Smooth muscle cell (in vitro differentiated cells): ENCODE results near the gene SGPL1. TPM values are rescaled to one million over a fixed set of nuclear protein-coding genes. Genes with fewer than 3 reads are reported as not detected.

Source experiments
- DNase-seq: peaks from one replicate; lab custom pipeline; 2025; ENCODE audit not compliant: unreplicated experiment; lab: John Stamatoyannopoulos, UW
- H2AFZ ChIP-seq: fragments of 200-600 bp; sonication (generic); 2 replicates; pipeline ENCODE4 v1.6.0; 2016; ENCODE audit warnings: antibody characterized with exemption, low read depth, mild to moderate bottlenecking
- H3F3A ChIP-seq: fragments of 200-600 bp; sonication (generic); 2 replicates; pipeline ENCODE4 v1.6.0; 2017; ENCODE audit warnings: antibody characterized with exemption, low read depth
- H3K27ac ChIP-seq: fragments of 200-600 bp; sonication (generic); 2 replicates; pipeline ENCODE4 v1.5.1; 2016; ENCODE audit warnings: low read depth, mild to moderate bottlenecking
- H3K27me3 ChIP-seq: fragments of 200-600 bp; sonication (generic); 2 replicates; pipeline ENCODE4 v1.6.1; 2016; ENCODE audit warnings: low read depth, mild to moderate bottlenecking
- H3K36me3 ChIP-seq: fragments of 200-600 bp; sonication (generic); 2 replicates; pipeline ENCODE4 v1.5.1; 2016; ENCODE audit warnings: low read depth
- H3K4me1 ChIP-seq: fragments of 200-600 bp; sonication (generic); 2 replicates; pipeline ENCODE4 v1.5.1; 2016; ENCODE audit warnings: low read depth
- H3K4me2 ChIP-seq: fragments of 200-600 bp; sonication (generic); 2 replicates; pipeline ENCODE4 v1.6.0; 2016; ENCODE audit warnings: mild to moderate bottlenecking
- H3K4me3 ChIP-seq: fragments of 200-600 bp; sonication (generic); 2 replicates; pipeline ENCODE4 v1.5.1; 2016; ENCODE audit warnings: mild to moderate bottlenecking
- H3K79me2 ChIP-seq: fragments of 200-600 bp; sonication (generic); 2 replicates; pipeline ENCODE4 v1.6.0; 2016; ENCODE audit warnings: low read depth, mild to moderate bottlenecking
- H3K9ac ChIP-seq: fragments of 200-600 bp; sonication (generic); 2 replicates; pipeline ENCODE4 v1.6.0; 2016; ENCODE audit warnings: low read depth
- H3K9me3 ChIP-seq: fragments of 200-600 bp; sonication (generic); replicated peaks from 2 replicates; pipeline ENCODE4 v1.5.1; 2016; ENCODE audit warnings: low read depth
- H4K20me1 ChIP-seq: fragments of 200-600 bp; sonication (generic); 2 replicates; pipeline ENCODE4 v1.6.0; 2016; ENCODE audit warnings: low read depth
- WGBS: methylation state at CpG from one replicate; pipeline ENCODE4 v1.1.7; 2016; ENCODE audit warnings: low lambda C conversion rate; 5-methylcytosine and 5-hydroxymethylcytosine counted together
- polyA plus RNA-seq: library from polyadenylated mRNA; unstranded; fragments of >200 nt; fragmentation: Nextera tagmentation; extraction: Ambion mirVana; gene quantifications from 2 replicates; pipeline ENCODE4 v1.2.1, GENCODE V29; 2016
- total RNA-seq: library from RNA; depleted of rRNA; stranded (reverse); fragments of >200 nt; gene quantifications from 2 replicates; pipeline ENCODE4 v1.2.3, GENCODE V29; 2014
- TF ChIP-seq, protein P1 (sequence below): fragments of 200-600 bp; sonication (generic); IDR thresholded peaks from 2 replicates; pipeline ENCODE4 v1.5.1; 2017; ENCODE audit warnings: borderline replicate concordance, mild to moderate bottlenecking, antibody characterized with exemption; ENCODE audit not compliant: insufficient read depth, poor library complexity, severe bottlenecking

SGPL1 gene
- total and polyA plus RNA-seq, 2 experiments from 2014 or later, result 20.0 to 41.1 TPM

DNA sequence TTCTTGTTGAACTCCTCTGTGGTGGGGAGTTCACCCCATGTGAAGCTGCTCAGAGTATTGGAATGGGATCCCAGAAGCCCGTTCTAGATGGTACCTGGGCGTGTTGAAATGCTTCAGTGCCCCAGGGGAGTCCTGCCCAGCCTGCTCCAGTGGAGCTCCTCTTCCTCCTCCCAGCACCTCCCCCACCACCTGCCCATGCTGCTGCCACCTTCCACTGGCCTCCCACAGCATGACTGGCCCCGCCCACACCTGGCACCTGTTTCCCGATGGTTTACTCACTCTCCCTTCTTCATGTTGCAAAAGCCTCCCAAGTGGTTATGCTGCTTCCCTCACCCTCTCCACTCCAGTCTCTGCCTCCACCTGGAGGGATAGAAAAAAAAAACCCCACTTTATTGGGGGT is 104.8 kb downstream of the SGPL1 start:
- Histone ChIP-seq H3K79me2 (no peaks in the 10 kb centered on the region), H3K4me3 (no peak overlapping the region), H3K9me3 (no peaks in the 10 kb centered on the region), H3K27me3 (peaks cover 55% of the 10 kb centered on the region), H3K4me2 (no peak overlapping the region), H3K4me1 (no peaks in the 10 kb centered on the region), H3K9ac (no peak overlapping the region), H3F3A (no peaks in the 10 kb centered on the region), H3K36me3 (no peaks in the 10 kb centered on the region), H2AFZ (no peak overlapping the region), H3K27ac (no peak overlapping the region), H4K20me1 (no peaks in the 10 kb centered on the region)
- DNase-seq, result no peak
- TF ChIP-seq, protein P1, sequence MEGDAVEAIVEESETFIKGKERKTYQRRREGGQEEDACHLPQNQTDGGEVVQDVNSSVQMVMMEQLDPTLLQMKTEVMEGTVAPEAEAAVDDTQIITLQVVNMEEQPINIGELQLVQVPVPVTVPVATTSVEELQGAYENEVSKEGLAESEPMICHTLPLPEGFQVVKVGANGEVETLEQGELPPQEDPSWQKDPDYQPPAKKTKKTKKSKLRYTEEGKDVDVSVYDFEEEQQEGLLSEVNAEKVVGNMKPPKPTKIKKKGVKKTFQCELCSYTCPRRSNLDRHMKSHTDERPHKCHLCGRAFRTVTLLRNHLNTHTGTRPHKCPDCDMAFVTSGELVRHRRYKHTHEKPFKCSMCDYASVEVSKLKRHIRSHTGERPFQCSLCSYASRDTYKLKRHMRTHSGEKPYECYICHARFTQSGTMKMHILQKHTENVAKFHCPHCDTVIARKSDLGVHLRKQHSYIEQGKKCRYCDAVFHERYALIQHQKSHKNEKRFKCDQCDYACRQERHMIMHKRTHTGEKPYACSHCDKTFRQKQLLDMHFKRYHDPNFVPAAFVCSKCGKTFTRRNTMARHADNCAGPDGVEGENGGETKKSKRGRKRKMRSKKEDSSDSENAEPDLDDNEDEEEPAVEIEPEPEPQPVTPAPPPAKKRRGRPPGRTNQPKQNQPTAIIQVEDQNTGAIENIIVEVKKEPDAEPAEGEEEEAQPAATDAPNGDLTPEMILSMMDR, result no peak
- WGBS, result 64% methylated on average over 4 of the region's 4 CpGs

DNA sequence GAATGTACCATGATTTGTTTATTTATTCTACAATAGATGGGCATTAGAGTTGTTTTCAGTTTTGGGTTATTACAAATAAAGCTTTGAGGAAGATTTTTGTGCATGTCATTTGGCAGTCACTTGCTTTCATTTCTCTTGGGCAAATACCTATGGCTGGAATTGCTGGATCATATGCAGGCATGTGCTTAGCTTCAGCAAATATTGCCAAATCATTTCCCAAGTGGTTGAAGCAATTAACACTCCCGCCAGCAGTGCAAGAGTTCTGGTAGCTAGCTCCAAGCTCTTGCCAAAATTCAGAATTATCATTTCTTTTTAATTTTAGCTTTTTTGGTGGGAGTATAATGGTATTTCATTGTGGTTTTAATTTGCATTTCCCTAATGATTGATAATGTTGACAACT is 105.5 kb downstream of the SGPL1 start:
- no peaks in the 10 kb centered on the region for H3K79me2 ChIP-seq
- H3K4me2 ChIP-seq, result no peak overlapping the region
- peaks cover 47% of the 10 kb centered on the region for H3K27me3 ChIP-seq
- H3K9me3 ChIP-seq, result no peaks in the 10 kb centered on the region
- WGBS, result 90% methylated on average over 1 of the region's 1 CpG
- no peak overlapping the region for H2AFZ ChIP-seq
- no peaks in the 10 kb centered on the region for H3F3A ChIP-seq
- no peaks in the 10 kb centered on the region for H3K36me3 ChIP-seq
- TF ChIP-seq, protein P1, result no peak
- no peak for DNase-seq
- no peak overlapping the region for H3K9ac ChIP-seq
- no peak overlapping the region for H3K27ac ChIP-seq
- no peak overlapping the region for H3K4me3 ChIP-seq
- H3K4me1 ChIP-seq, result no peaks in the 10 kb centered on the region
- no peaks in the 10 kb centered on the region for H4K20me1 ChIP-seq

DNA sequence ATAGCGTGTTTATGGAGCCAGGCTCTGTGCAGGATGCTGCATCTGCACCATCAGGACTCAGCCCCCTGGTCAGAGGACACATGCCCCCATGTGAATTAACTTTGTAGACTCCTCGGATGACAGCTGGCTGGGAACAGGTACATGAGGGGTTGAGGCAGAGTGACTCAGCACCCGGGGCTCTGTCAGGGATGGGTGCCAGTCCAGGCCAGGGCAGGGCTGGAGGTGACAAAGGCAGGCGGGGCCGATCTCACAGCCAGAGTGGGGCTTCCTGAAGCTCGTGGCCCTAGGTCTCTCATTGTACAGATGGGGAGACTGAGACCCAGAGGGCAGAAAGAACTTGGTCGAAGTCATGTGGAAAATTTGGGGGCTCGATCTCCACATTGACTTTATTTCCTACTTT is 107.9 kb downstream of the SGPL1 start:
- no peaks in the 10 kb centered on the region for H3K4me1 ChIP-seq
- no peaks in the 10 kb centered on the region for H3K36me3 ChIP-seq
- WGBS, result 90% methylated on average over 8 of the region's 8 CpGs
- H3K4me3 ChIP-seq, result no peak overlapping the region
- no peak for DNase-seq
- H3K27me3 ChIP-seq, result peaks cover 26% of the 10 kb centered on the region
- no peak overlapping the region for H3K27ac ChIP-seq
- no peak overlapping the region for H2AFZ ChIP-seq
- TF ChIP-seq, protein P1, result no peak
- H3K9me3 ChIP-seq, result no peaks in the 10 kb centered on the region
- H3K79me2 ChIP-seq, result no peaks in the 10 kb centered on the region
- no peak overlapping the region for H3K9ac ChIP-seq
- no peak overlapping the region for H3K4me2 ChIP-seq
- no peaks in the 10 kb centered on the region for H3F3A ChIP-seq
- H4K20me1 ChIP-seq, result peaks cover 19% of the 10 kb centered on the region
